Caco-2 (cell line): ENCODE results near the gene HOXB9. TPM values are rescaled to one million over a fixed set of nuclear protein-coding genes. Genes with fewer than 3 reads are reported as not detected.

Source experiments
- BruUV-seq: library from RNA; stranded (reverse); fragments of 400-500 nt; replicated peaks from 2 replicates; lab custom pipeline; 2021; lab: Mats Ljungman, UMichigan
- CTCF ChIA-PET: fragments of 300-600 bp; sonication (Branson Sonifier 250); formaldehyde crosslinking; loops from one replicate; lab custom pipeline; 2022; ENCODE audit warnings: antibody characterized with exemption; lab: Charles Lee
- POLR2A ChIA-PET: fragments of 300-600 bp; sonication (Branson Sonifier 250); formaldehyde crosslinking; loops from one replicate; lab custom pipeline; 2022; ENCODE audit warnings: antibody characterized with exemption; lab: Charles Lee
- DNase-seq, 2 experiments: peaks; one replicate each; pipeline versions ENCODE4 v3.0.0 to v3.0.0-alpha.2; 2020 to 2022
- H3K27me3 ChIP-seq: replicated peaks from 2 replicates; pipeline ENCODE4 v1.6.0; 2011; ENCODE audit warnings: low read length; ENCODE audit not compliant: control insufficient read depth, insufficient read depth
- H3K36me3 ChIP-seq: 2 replicates; pipeline ENCODE4 v1.5.1; 2011; ENCODE audit warnings: low read length; ENCODE audit not compliant: control insufficient read depth, insufficient read depth
- H3K4me1 ChIP-seq: fragments of 250-450 bp; sonication (Bioruptor Pico); 2 replicates; pipeline ENCODE4 v1.5.1; 2020; ENCODE audit warnings: mild to moderate bottlenecking
- H3K4me3 ChIP-seq: 2 replicates; pipeline ENCODE4 v1.5.1; 2011; ENCODE audit warnings: low read depth, mild to moderate bottlenecking, control low read depth, low read length
- H3K9me3 ChIP-seq: fragments of 250-450 bp; sonication (Bioruptor Pico); 2 replicates; pipeline ENCODE4 v1.5.1; 2020; ENCODE audit warnings: mild to moderate bottlenecking, moderate library complexity
- H3K27ac Mint-ChIP-seq: one replicate; pipeline ENCODE4 v1.8.0; 2022; ENCODE audit warnings: mixed read lengths; ENCODE audit not compliant: unreplicated experiment
- H3K27me3 Mint-ChIP-seq: one replicate; pipeline ENCODE4 v1.8.0; 2022; ENCODE audit warnings: mixed read lengths; ENCODE audit not compliant: insufficient read depth, unreplicated experiment
- H3K36me3 Mint-ChIP-seq: one replicate; pipeline ENCODE4 v1.8.0; 2022; ENCODE audit warnings: mild to moderate bottlenecking, mixed read lengths; ENCODE audit not compliant: insufficient read depth, unreplicated experiment
- H3K4me1 Mint-ChIP-seq: one replicate; pipeline ENCODE4 v1.8.0; 2022; ENCODE audit warnings: low read depth, mixed read lengths; ENCODE audit not compliant: unreplicated experiment
- H3K4me3 Mint-ChIP-seq: one replicate; pipeline ENCODE4 v1.8.0; 2022; ENCODE audit warnings: mild to moderate bottlenecking, moderate library complexity, mixed read lengths; ENCODE audit not compliant: unreplicated experiment
- H3K9me3 Mint-ChIP-seq: one replicate; pipeline ENCODE4 v1.8.0; 2022; ENCODE audit warnings: mixed read lengths; ENCODE audit not compliant: unreplicated experiment
- intact Hi-C: fragments of 100-400 bp; cut with micrococcal nuclease; formaldehyde crosslinking; loops from one replicate; pipeline ENCODE4 v1.10.0; 2022; ENCODE audit not compliant: unreplicated experiment
- total RNA-seq: library from RNA; stranded (reverse); gene quantifications from 2 replicates; pipeline ENCODE4 v1.2.3, GENCODE V29; 2022
- TF ChIP-seq, protein P1 (sequence below), 2 experiments: fragments of 200-600 bp in 1 of 2; IDR thresholded peaks; 1 replicate in 1 of 2; 2 replicates in 1 of 2; pipeline versions ENCODE4 v1.5.1 to v1.8.0; 2011 to 2022; ENCODE audit warnings: antibody characterized with exemption in 1 of 2, control low read depth in 1 of 2, inconsistent platforms in 1 of 2, low read depth in 1 of 2, low read length in 1 of 2, mild to moderate bottlenecking in 1 of 2, moderate library complexity in 1 of 2; ENCODE audit not compliant: insufficient read depth in 1 of 2, severe bottlenecking in 1 of 2, unreplicated experiment in 1 of 2

HOXB9 gene
- total RNA-seq, 1 experiment from 2014 or later, result 4.5 TPM

DNA sequence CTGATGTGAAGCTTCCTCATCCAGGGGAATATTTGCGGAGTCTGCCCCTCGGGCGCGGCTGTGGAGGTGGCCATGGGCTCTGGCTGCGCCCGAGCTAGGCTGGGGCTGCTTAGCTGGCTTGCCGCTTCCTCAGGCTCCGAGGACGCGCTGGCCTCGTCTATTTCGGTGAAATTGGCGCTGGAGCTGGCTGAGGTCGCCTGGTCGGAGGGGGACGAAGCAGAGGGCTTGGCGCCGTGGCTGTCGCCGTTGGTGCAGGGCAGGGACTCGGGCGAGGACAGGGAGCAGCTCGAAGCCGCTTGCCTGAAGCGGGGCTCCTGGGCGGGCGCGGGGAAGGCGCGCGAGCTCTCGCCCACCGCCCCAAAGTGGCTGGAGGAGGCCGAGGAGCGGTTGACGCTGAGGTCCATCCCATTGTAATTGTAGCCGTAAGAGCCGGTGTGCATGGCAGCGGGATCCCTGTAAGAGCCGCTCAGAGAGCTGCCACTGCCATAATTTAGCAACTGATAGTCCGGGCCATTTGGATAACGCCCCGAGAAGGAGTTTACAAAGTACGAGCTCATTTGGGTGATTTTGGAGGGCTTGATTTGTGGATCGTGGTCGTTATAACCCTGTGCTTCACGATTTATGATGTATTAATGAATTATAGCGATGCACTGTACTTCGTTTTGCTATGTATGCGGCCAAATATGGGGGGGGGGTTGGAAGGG, 32.9 kb downstream of the HOXB9 start, which contains the start of gene HOXB5:
HOXB5 (minus strand) TSS at position 654 of the 704 bp plus-strand sequence; CDS start at position 557, 97 bp downstream.
- TF ChIP-seq, protein P1, sequence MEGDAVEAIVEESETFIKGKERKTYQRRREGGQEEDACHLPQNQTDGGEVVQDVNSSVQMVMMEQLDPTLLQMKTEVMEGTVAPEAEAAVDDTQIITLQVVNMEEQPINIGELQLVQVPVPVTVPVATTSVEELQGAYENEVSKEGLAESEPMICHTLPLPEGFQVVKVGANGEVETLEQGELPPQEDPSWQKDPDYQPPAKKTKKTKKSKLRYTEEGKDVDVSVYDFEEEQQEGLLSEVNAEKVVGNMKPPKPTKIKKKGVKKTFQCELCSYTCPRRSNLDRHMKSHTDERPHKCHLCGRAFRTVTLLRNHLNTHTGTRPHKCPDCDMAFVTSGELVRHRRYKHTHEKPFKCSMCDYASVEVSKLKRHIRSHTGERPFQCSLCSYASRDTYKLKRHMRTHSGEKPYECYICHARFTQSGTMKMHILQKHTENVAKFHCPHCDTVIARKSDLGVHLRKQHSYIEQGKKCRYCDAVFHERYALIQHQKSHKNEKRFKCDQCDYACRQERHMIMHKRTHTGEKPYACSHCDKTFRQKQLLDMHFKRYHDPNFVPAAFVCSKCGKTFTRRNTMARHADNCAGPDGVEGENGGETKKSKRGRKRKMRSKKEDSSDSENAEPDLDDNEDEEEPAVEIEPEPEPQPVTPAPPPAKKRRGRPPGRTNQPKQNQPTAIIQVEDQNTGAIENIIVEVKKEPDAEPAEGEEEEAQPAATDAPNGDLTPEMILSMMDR (IDR thresholded peaks at IDR 0.05; ENCODE audit: insufficient read depth in 1 of 2, low read depth in 1 of 2, low read length in 1 of 2, severe bottlenecking in 1 of 2, unreplicated experiment in 1 of 2), result no peak
- BruUV-seq, result no TSS peak
- Histone ChIP-seq H3K27me3 (peaks cover 5% of the 10 kb centered on the region), H3K9me3 (no peaks in the 10 kb centered on the region), H3K4me3 (no peak within 1 kb of the TSS), H3K36me3 (no peaks in the 10 kb centered on the region), H3K4me1 (peaks cover 16% of the 10 kb centered on the region)
- Mint-ChIP-seq H3K4me1 (peaks cover 7% of the 10 kb centered on the region), H3K27ac (no peak within 1 kb of the TSS), H3K4me3 (no peak within 1 kb of the TSS), H3K9me3 (no peaks in the 10 kb centered on the region), H3K27me3 (peaks cover 21% of the 10 kb centered on the region), H3K36me3 (no peaks in the 10 kb centered on the region)
- DNase-seq, result no peak
- POLR2A ChIA-PET, result no interaction called here
- CTCF ChIA-PET, result interaction anchor here (0.6 to 1.8 kb wide), 8 partner anchors 8 to 286 kb away, joined by 3 to 5 read pairs (median 3); no protein-coding TSS in a partner anchor
- intact Hi-C loops, result no loop called here

DNA sequence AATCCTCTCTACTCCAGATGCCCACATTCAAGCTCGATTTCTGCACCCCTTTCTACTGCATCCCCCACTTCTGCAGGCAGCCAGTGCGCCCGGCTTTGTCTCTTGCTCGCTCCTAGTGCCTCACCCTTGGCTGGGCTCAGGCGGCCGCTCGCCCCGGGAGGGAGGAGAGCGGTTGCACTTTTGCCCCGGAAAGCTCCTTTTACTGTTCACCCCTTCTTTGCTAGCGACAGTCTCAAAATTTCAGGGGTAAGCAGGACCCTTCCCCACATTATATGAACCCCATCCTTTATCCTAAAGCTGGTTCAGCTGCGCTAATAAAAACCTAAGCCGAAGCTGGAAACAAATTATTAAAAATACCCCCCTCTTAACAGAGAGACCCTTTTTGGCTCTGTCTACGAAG, 33.6 kb downstream of the HOXB9 start:
- intact Hi-C loops, result no loop called here

DNA sequence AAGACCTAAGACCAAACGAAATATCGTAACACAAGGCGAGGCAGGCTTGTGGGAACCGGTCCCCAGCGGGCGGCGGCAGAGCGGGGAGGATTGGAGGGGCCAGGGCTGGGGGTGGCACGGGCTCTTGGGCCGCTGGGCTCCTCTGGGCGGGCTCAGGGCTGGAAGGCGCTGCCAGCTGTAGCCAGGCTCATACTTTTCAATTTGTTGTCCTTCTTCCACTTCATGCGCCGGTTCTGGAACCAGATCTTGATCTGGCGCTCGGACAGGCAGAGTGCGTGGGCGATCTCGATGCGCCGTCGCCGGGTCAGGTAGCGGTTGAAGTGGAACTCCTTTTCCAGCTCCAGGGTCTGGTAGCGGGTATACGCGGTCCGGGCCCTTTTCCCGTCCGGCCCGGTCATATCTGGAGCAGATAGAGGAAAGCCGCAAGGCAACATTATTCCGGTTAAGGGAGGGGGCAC, 34.1 kb downstream of the HOXB9 start:
- H3K4me3 Mint-ChIP-seq, result no peak overlapping the region
- Histone ChIP-seq H3K36me3 (no peaks in the 10 kb centered on the region), H3K4me1 (peaks cover 12% of the 10 kb centered on the region), H3K27me3 (peaks cover 8% of the 10 kb centered on the region), H3K4me3 (no peak overlapping the region), H3K9me3 (no peaks in the 10 kb centered on the region)
- ChIA-PET CTCF (interaction anchor here (0.6 to 1.3 kb wide), 4 partner anchors 92 to 287 kb away, joined by 3 to 4 read pairs (median 3); no protein-coding TSS in a partner anchor), POLR2A (no interaction called here)
- BruUV-seq, result no TSS peak
- TF ChIP-seq, protein P1 (IDR thresholded peaks at IDR 0.05; ENCODE audit: insufficient read depth in 1 of 2, low read depth in 1 of 2, low read length in 1 of 2, severe bottlenecking in 1 of 2, unreplicated experiment in 1 of 2), result no peak
- intact Hi-C loops, result no loop called here
- no peaks in the 10 kb centered on the region for H3K9me3 Mint-ChIP-seq
- DNase-seq, result no peak
- no peaks in the 10 kb centered on the region for H3K36me3 Mint-ChIP-seq
- H3K27ac Mint-ChIP-seq, result no peak overlapping the region
- no peaks in the 10 kb centered on the region for H3K4me1 Mint-ChIP-seq
- H3K27me3 Mint-ChIP-seq, result peaks cover 18% of the 10 kb centered on the region

More for the DNA sequence above, 33.6 kb downstream of the HOXB9 start:
- Mint-ChIP-seq H3K9me3 (no peaks in the 10 kb centered on the region), H3K27me3 (peaks cover 18% of the 10 kb centered on the region), H3K4me3 (no peak overlapping the region), H3K36me3 (no peaks in the 10 kb centered on the region), H3K4me1 (peaks cover under 1% of the 10 kb centered on the region), H3K27ac (no peak overlapping the region)
- POLR2A ChIA-PET, result no interaction called here
- no peak for DNase-seq
- BruUV-seq, result no TSS peak
- Histone ChIP-seq H3K4me1 (peaks cover 16% of the 10 kb centered on the region), H3K9me3 (no peaks in the 10 kb centered on the region), H3K4me3 (no peak overlapping the region), H3K36me3 (no peaks in the 10 kb centered on the region), H3K27me3 (peaks cover 7% of the 10 kb centered on the region)
- CTCF ChIA-PET, result interaction anchor here (0.6 to 1.8 kb wide), 9 partner anchors 9 to 286 kb away, joined by 3 to 5 read pairs (median 3); no protein-coding TSS in a partner anchor
- TF ChIP-seq, protein P1 (IDR thresholded peaks at IDR 0.05; ENCODE audit: insufficient read depth in 1 of 2, low read depth in 1 of 2, low read length in 1 of 2, severe bottlenecking in 1 of 2, unreplicated experiment in 1 of 2), result no peak
